Measurements from ENCODE around the gene COX5A. TPM values are rescaled to one million over a fixed set of nuclear protein-coding genes. Genes with fewer than 3 reads are reported as not detected.
"Not testable (repeated sequence)": the region's sequence is repeated elsewhere in the genome, so short reads cannot be mapped to it uniquely, and the experiment has no call there.

The COX5A gene
- total and polyA plus RNA-seq, 2 experiments from 2014 or later, result 190 to 885 TPM

DNA sequence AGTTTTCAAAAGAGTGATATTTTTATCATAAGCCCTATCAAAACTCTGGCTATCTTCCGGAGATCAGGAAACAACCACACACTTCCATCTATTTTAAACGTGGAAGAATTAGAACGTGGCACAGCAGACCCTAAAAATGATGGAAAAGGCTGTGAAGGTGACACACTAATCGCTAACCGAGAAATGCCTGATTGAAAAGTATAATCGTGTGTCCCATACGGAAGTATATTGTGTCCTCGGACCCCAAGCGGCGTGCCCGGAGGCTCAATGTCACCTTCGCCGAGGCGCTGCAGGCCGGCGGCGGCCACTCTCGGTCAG, 642 bp downstream of the COX5A start:
- Histone ChIP-seq H3K27ac (ENCODE audit: low read depth) (peak overlapping the region; percentile 96), H3K9me2 (ENCODE audit: insufficient read depth) (no peaks in the 10 kb centered on the region), H3K4me2 (peak overlapping the region; percentile 98), H2AFZ (0 out of 2 replicates have a peak overlapping the region, but pooled peaks have one; percentile 84), H3K27me3 (ENCODE audit: insufficient read depth) (no peaks in the 10 kb centered on the region), H3K4me1 (ENCODE audit: insufficient read depth) (peaks cover 9% of the 10 kb centered on the region), H3K36me3 (ENCODE audit: insufficient read depth) (peaks cover 3% of the 10 kb centered on the region; the same call in 1 of the 2 replicates), H3K79me2 (replicated peaks; ENCODE audit: insufficient read depth) (peaks cover 55% of the 10 kb centered on the region), H4K20me1 (replicated peaks; ENCODE audit: insufficient read depth) (peaks cover 37% of the 10 kb centered on the region), H3K4me3 (peak overlapping the region; percentile 91), H3F3A (replicated peaks; ENCODE audit: low read depth) (no peaks in the 10 kb centered on the region; the same call in 1 of the 2 replicates)
- TF ChIP-seq NANOG (IDR thresholded peaks at IDR 0.05; ENCODE audit: borderline replicate concordance), result no peak
- peak overlapping the region; percentile 98 for H3K4me3 Mint-ChIP-seq
- H3K36me3 Mint-ChIP-seq (ENCODE audit: low read depth), result peaks cover 21% of the 10 kb centered on the region; the same call in 2 of the 3 replicates
- H3K4me1 Mint-ChIP-seq, result peaks cover 6% of the 10 kb centered on the region; the same call in 2 of the 3 replicates
- ATAC-seq (no peak), DNase-seq (ENCODE audit: low spot score) (no peak)
- no peaks in the 10 kb centered on the region for H3K9me3 Mint-ChIP-seq
- H3K27me3 Mint-ChIP-seq (ENCODE audit: insufficient read depth, low read depth, poor library complexity), result peaks cover 10% of the 10 kb centered on the region
- peak overlapping the region; percentile 91 for H3K27ac Mint-ChIP-seq

DNA sequence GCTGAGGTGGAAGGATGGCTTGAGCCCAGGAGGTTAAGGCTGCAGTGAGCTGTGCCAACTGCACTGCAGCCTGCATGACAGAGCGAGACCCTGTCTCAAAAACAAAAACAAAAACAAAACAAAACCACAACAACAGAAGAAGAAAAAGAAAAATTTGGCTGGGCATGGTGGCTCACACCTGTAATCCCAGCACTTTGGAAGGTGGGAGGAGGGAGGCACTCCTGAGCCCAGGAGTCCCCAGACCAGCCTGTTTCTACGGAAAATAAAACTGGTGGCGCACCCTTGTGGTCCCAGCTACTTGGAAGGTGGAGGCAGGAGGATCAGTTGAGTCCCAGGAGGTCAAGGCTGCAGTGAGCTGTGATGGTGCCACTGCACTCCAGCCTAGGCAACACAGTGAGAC, 2.7 kb downstream of the COX5A start:
- not testable (repeated sequence) for H3K4me2 ChIP-seq; H3F3A ChIP-seq (replicated peaks; ENCODE audit: low read depth); H3K4me1 ChIP-seq (ENCODE audit: insufficient read depth); H3K4me3 ChIP-seq; H3K27ac ChIP-seq (ENCODE audit: low read depth); H3K27me3 Mint-ChIP-seq (ENCODE audit: insufficient read depth, low read depth, poor library complexity); H3K9me2 ChIP-seq (ENCODE audit: insufficient read depth); H3K27ac Mint-ChIP-seq; H3K27me3 ChIP-seq (ENCODE audit: insufficient read depth); H3K9me3 Mint-ChIP-seq; H2AFZ ChIP-seq; H3K4me1 Mint-ChIP-seq
- Histone ChIP-seq H3K36me3 (ENCODE audit: insufficient read depth) (peaks cover 16% of the 10 kb centered on the region), H3K79me2 (replicated peaks; ENCODE audit: insufficient read depth) (peaks cover 75% of the 10 kb centered on the region), H4K20me1 (replicated peaks; ENCODE audit: insufficient read depth) (peaks cover 42% of the 10 kb centered on the region)
- ATAC-seq, result peak; percentile 25
- peak; percentile 39 to 67 for TF ChIP-seq CTCF (conservative IDR thresholded peaks at IDR 0.05; ENCODE audit: low read depth in 2 of 2)
- peak overlapping the region; percentile 43; the same call in 2 of the 3 replicates for H3K4me3 Mint-ChIP-seq
- H3K36me3 Mint-ChIP-seq (ENCODE audit: low read depth), result peaks cover 37% of the 10 kb centered on the region
- peak; percentile 84 for DNase-seq (ENCODE audit: low spot score)

GRCh38 chr15:74933573-74933972, 4.3 kb downstream of the COX5A start:
- no peak overlapping the region for H3K27ac ChIP-seq (ENCODE audit: low read depth)
- no peak for ATAC-seq
- Mint-ChIP-seq H3K4me1 (peaks cover 6% of the 10 kb centered on the region; the same call in 2 of the 3 replicates), H3K9me3 (no peaks in the 10 kb centered on the region), H3K4me3 (no peak overlapping the region), H3K36me3 (ENCODE audit: low read depth) (peaks cover 53% of the 10 kb centered on the region), H3K27me3 (ENCODE audit: insufficient read depth, low read depth, poor library complexity) (peaks cover 8% of the 10 kb centered on the region), H3K27ac (no peak overlapping the region)
- H4K20me1 ChIP-seq (replicated peaks; ENCODE audit: insufficient read depth), result peaks cover 48% of the 10 kb centered on the region
- H3K79me2 ChIP-seq (replicated peaks; ENCODE audit: insufficient read depth), result peaks cover 91% of the 10 kb centered on the region
- no peak overlapping the region for H3K4me3 ChIP-seq
- no peak for TF ChIP-seq STAT1 (IDR thresholded peaks at IDR 0.05; ENCODE audit: unreplicated experiment)
- TF ChIP-seq NANOG (IDR thresholded peaks at IDR 0.05; ENCODE audit: borderline replicate concordance), result no peak
- no peak for TF ChIP-seq ZNF331 (CRISPR knock-in tag; IDR thresholded peaks at IDR 0.05; ENCODE audit: low read depth)
- TF ChIP-seq ETS1 (IDR thresholded peaks at IDR 0.05), result no peak
- TF ChIP-seq, protein P1, sequence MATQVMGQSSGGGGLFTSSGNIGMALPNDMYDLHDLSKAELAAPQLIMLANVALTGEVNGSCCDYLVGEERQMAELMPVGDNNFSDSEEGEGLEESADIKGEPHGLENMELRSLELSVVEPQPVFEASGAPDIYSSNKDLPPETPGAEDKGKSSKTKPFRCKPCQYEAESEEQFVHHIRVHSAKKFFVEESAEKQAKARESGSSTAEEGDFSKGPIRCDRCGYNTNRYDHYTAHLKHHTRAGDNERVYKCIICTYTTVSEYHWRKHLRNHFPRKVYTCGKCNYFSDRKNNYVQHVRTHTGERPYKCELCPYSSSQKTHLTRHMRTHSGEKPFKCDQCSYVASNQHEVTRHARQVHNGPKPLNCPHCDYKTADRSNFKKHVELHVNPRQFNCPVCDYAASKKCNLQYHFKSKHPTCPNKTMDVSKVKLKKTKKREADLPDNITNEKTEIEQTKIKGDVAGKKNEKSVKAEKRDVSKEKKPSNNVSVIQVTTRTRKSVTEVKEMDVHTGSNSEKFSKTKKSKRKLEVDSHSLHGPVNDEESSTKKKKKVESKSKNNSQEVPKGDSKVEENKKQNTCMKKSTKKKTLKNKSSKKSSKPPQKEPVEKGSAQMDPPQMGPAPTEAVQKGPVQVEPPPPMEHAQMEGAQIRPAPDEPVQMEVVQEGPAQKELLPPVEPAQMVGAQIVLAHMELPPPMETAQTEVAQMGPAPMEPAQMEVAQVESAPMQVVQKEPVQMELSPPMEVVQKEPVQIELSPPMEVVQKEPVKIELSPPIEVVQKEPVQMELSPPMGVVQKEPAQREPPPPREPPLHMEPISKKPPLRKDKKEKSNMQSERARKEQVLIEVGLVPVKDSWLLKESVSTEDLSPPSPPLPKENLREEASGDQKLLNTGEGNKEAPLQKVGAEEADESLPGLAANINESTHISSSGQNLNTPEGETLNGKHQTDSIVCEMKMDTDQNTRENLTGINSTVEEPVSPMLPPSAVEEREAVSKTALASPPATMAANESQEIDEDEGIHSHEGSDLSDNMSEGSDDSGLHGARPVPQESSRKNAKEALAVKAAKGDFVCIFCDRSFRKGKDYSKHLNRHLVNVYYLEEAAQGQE (IDR thresholded peaks at IDR 0.05; ENCODE audit: unreplicated experiment), result no peak
- no peaks in the 10 kb centered on the region for H3K9me2 ChIP-seq (ENCODE audit: insufficient read depth)
- no peak for DNase-seq (ENCODE audit: low spot score)
- no peaks in the 10 kb centered on the region for H3K27me3 ChIP-seq (ENCODE audit: insufficient read depth)
- peaks cover 9% of the 10 kb centered on the region for H3K4me1 ChIP-seq (ENCODE audit: insufficient read depth)
- no peaks in the 10 kb centered on the region; the same call in 1 of the 2 replicates for H3F3A ChIP-seq (replicated peaks; ENCODE audit: low read depth)
- no peak overlapping the region for H2AFZ ChIP-seq
- H3K4me2 ChIP-seq, result no peak overlapping the region
- peaks cover 24% of the 10 kb centered on the region for H3K36me3 ChIP-seq (ENCODE audit: insufficient read depth)
